HepG2 (cell line): ENCODE data around the gene COPS9. TPM values are rescaled to one million over a fixed set of nuclear protein-coding genes. Genes with fewer than 3 reads are reported as not detected.

Experiments used
- ATAC-seq: fragments of 200-7000 bp; cut with Tn5 transposase; 3 replicates; pipeline ENCODE4 v1.9.1; 2020; ENCODE audit warnings: mild to moderate bottlenecking, moderate library complexity
- BruUV-seq: library from RNA; stranded (reverse); fragments of 400-500 nt; replicated peaks from 2 replicates; lab custom pipeline; 2021; lab: Mats Ljungman, UMichigan
- CTCF ChIA-PET: fragments of 300-600 bp; formaldehyde crosslinking; extraction: SDS; loops from one replicate; lab custom pipeline; 2021; ENCODE audit warnings: low total read pairs, inconsistent platforms, low intra/inter-chr PET ratio; lab: Yijun Ruan, JAX
- POLR2A ChIA-PET: fragments of 350-600 bp; sonication (Branson Sonifier 250); formaldehyde crosslinking; loops from one replicate; lab custom pipeline; 2020; ENCODE audit warnings: antibody characterized with exemption, inconsistent platforms; lab: Yijun Ruan, JAX
- DNase-seq: peaks from one replicate; pipeline ENCODE4 v3.0.0-alpha.2; 2015; ENCODE audit warnings: low spot score
- FAIRE-seq: peaks from 3 replicates; lab custom pipeline; 2011; peaks lifted over from hg19 to GRCh38; lab: Jason Lieb, UNC
- H2AFZ ChIP-seq: one replicate; pipeline ENCODE4 v1.6.1; 2011; ENCODE audit warnings: low read length, inconsistent platforms
- H3K27ac ChIP-seq: fragments of 300-600 bp; 3 replicates; pipeline ENCODE4 v1.8.0; 2011; ENCODE audit warnings: mixed run types, mild to moderate bottlenecking, mixed read lengths, low read length, inconsistent platforms; ENCODE audit not compliant: insufficient read depth; ENCODE audit errors: extremely low read length
- H3K27me3 ChIP-seq, 2 experiments: fragments of 200-600 bp in 1 of 2; 2 replicates in 1 of 2; 3 replicates in 1 of 2; pipeline versions ENCODE4 v1.6.0 to v1.8.0; 2011; ENCODE audit warnings: low read length in 2 of 2, mild to moderate bottlenecking in 2 of 2, moderate library complexity in 2 of 2, inconsistent platforms in 1 of 2; ENCODE audit not compliant: insufficient read depth in 2 of 2, control insufficient read depth in 1 of 2
- H3K36me3 ChIP-seq, 2 experiments: fragments of 200-600 bp in 1 of 2; replicated peaks in 1 of 2; 2 replicates in 1 of 2; 3 replicates in 1 of 2; pipeline versions ENCODE4 v1.5.1 to v1.8.0; 2011; ENCODE audit warnings: low read length in 2 of 2, inconsistent platforms in 1 of 2; ENCODE audit not compliant: insufficient read depth in 2 of 2, control insufficient read depth in 1 of 2
- H3K4me1 ChIP-seq: 2 replicates; pipeline ENCODE4 v1.5.1; 2012; ENCODE audit warnings: low read length, inconsistent platforms; ENCODE audit not compliant: insufficient read depth
- H3K4me2 ChIP-seq: 2 replicates; pipeline ENCODE4 v1.6.0; 2011; ENCODE audit warnings: low read depth, low read length, inconsistent platforms
- H3K4me3 ChIP-seq, 3 experiments: fragments of 200-600 bp in 1 of 3; sonication (generic), shearing (Covaris generic) in 1 of 3; replicated peaks in 1 of 3; 2 replicates each; pipeline ENCODE4 v1.5.1; 2011 to 2016; ENCODE audit warnings: low read length in 3 of 3, inconsistent platforms in 2 of 3, low read depth in 2 of 3, mild to moderate bottlenecking in 2 of 3, control low read depth in 1 of 3, mixed read lengths in 1 of 3; ENCODE audit not compliant: insufficient read depth in 1 of 3
- H3K79me2 ChIP-seq: one replicate; pipeline ENCODE4 v1.6.1; 2011; ENCODE audit warnings: low read length, inconsistent platforms; ENCODE audit not compliant: insufficient read depth
- H3K9ac ChIP-seq: 2 replicates; pipeline ENCODE4 v1.6.0; 2011; ENCODE audit warnings: mild to moderate bottlenecking, low read depth, low read length, inconsistent platforms; ENCODE audit not compliant: insufficient read depth
- H3K9me3 ChIP-seq: 2 replicates; pipeline ENCODE4 v1.5.1; 2012; ENCODE audit warnings: mild to moderate bottlenecking, low read length
- H4K20me1 ChIP-seq: 2 replicates; pipeline ENCODE4 v1.6.0; 2011; ENCODE audit warnings: inconsistent platforms, mild to moderate bottlenecking, low read length, moderate library complexity; ENCODE audit not compliant: insufficient read depth
- EZH2 ChIP-seq: conservative IDR thresholded peaks from 2 replicates; pipeline ENCODE4 v1.6.1; 2012; ENCODE audit warnings: mild to moderate bottlenecking, low read depth, low read length, moderate library complexity
- HOXA3 ChIP-seq: sonication (generic); formaldehyde crosslinking; IDR thresholded peaks from 2 replicates; pipeline ENCODE4 v1.5.0; 2020; ENCODE audit warnings: missing genetic modification reagents
- KMT2A ChIP-seq: sonication (generic); formaldehyde crosslinking; IDR thresholded peaks from 2 replicates; pipeline ENCODE4 v1.4.0; 2020; ENCODE audit warnings: missing genetic modification reagents
- MED1 ChIP-seq: sonication (generic); formaldehyde crosslinking; IDR thresholded peaks from 2 replicates; pipeline ENCODE4 v1.4.0; 2020; ENCODE audit warnings: missing genetic modification reagents
- NR2F6 ChIP-seq, 2 experiments: IDR thresholded peaks; 2 replicates each; pipeline ENCODE4 v1.6.1; 2016; ENCODE audit warnings: antibody characterized with exemption in 1 of 2, mild to moderate bottlenecking in 1 of 2
- TBX3 ChIP-seq: fragments of 450-650 bp; IDR thresholded peaks from 2 replicates; pipeline ENCODE4 v1.6.1; 2017; ENCODE audit warnings: antibody characterized with exemption, mild to moderate bottlenecking, inconsistent platforms, borderline replicate concordance
- TEF ChIP-seq: sonication (generic); formaldehyde crosslinking; IDR thresholded peaks from 2 replicates; pipeline ENCODE4 v1.5.0; 2020; ENCODE audit warnings: missing genetic modification reagents
- ZNF326 ChIP-seq: sonication (generic); formaldehyde crosslinking; IDR thresholded peaks from 2 replicates; pipeline ENCODE4 v1.4.0; 2020; ENCODE audit warnings: missing genetic modification reagents, borderline replicate concordance
- ZNF503 ChIP-seq: sonication (generic); formaldehyde crosslinking; IDR thresholded peaks from 2 replicates; pipeline ENCODE4 v1.4.0; 2020; ENCODE audit warnings: missing genetic modification reagents
- WGBS: methylation state at CpG from one replicate; pipeline ENCODE4 v1.1.6; 2017; ENCODE audit warnings: low lambda C conversion rate; 5-methylcytosine and 5-hydroxymethylcytosine counted together
- in situ Hi-C: cut with HindIII; loops from 2 replicates; pipeline ENCODE4 v1.10.0; 2017; ENCODE audit warnings: low pct_unique_long_range_greater_than_20kb; ENCODE audit not compliant: extremely low pct_ligation_motif_present
- intact Hi-C: fragments of 100-400 bp; cut with micrococcal nuclease; formaldehyde crosslinking; loops from one replicate; pipeline ENCODE4 v1.10.0; 2022; ENCODE audit not compliant: unreplicated experiment
- polyA plus RNA-seq, 8 experiments: library from polyadenylated mRNA; depleted of rRNA in 3 of 8; stranded (reverse) in 7 of 8; unstranded in 1 of 8; fragments of >200 nt; fragmentation: Illumina TruSeq in 4 of 8; extraction: Trizol in 4 of 8; gene quantifications; 2 replicates each; pipeline versions ENCODE4 v1.2.1 to v1.2.3, GENCODE V29; 2011 to 2016; ENCODE audit warnings: low read depth in 4 of 8, missing spikeins in 1 of 8, mixed read lengths in 1 of 8; ENCODE audit not compliant: insufficient read depth in 1 of 8
- total RNA-seq, 5 experiments: library from RNA; depleted of rRNA; stranded (reverse); fragments of >200 nt; fragmentation: Illumina TruSeq; extraction: Trizol; gene quantifications; 2 replicates each; pipeline ENCODE4 v1.2.3, GENCODE V29; 2016; ENCODE audit warnings: low read depth in 1 of 5
- TF ChIP-seq, protein P1 (sequence below): sonication (generic); formaldehyde crosslinking; IDR thresholded peaks from 2 replicates; pipeline ENCODE4 v1.5.0; 2020; ENCODE audit warnings: missing genetic modification reagents, mild to moderate bottlenecking, borderline replicate concordance

The COPS9 gene
- total and polyA plus RNA-seq, 2 of the 13 experiments (the other 11 are each of a cell fraction or from before 2014, with no cell fraction given), result 180 to 247 TPM

DNA sequence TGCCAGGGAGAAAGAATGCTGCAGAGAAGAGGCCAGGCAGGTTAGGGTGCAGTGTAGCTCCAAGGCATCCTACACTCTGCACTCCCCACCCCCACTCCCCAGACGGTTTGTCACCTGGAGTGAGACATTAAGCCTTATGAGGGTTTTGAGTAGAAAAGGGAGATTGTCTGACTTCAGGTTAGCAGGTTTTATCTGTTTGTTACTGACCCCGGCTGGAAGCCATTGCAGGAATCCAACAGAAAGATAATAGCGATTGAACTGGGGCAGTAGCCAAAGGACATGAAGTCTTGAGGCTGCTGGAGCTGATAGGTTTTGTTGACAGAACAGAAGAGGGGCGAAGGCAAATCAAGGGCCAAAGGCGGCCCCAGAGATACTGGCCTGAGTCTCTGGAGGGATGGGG lies 46.8 kb downstream of the COPS9 start:
- ChIA-PET CTCF (no interaction called here), POLR2A (no interaction called here)
- Histone ChIP-seq H3K9me3 (peaks cover 19% of the 10 kb centered on the region; the same call in 1 of the 2 replicates), H3K4me1 (no peaks in the 10 kb centered on the region), H3K4me3 (no peak overlapping the region), H3K79me2 (no peaks in the 10 kb centered on the region), H2AFZ (no peak overlapping the region), H3K9ac (no peak overlapping the region), H4K20me1 (no peaks in the 10 kb centered on the region), H3K27ac (no peak overlapping the region), H3K36me3 (no peaks in the 10 kb centered on the region), H3K4me2 (no peak overlapping the region), H3K27me3 (peaks cover 0 to 22% of the 10 kb centered on the region in 2 experiments; a peak in 2 of 5 replicates)
- BruUV-seq, result no TSS peak
- FAIRE-seq, result no peak
- WGBS, result 3% methylated on average over 5 of the region's 5 CpGs
- intact Hi-C loops (no loop called here), in situ Hi-C loops (no loop called here)
- no peak for ATAC-seq
- no peak for TF ChIP-seq HOXA3 (CRISPR knock-in tag)
- no peak for TF ChIP-seq ZNF326 (CRISPR knock-in tag)
- no peak for TF ChIP-seq TBX3
- no peak for TF ChIP-seq KMT2A (CRISPR knock-in tag)
- no peak for TF ChIP-seq NR2F6 (IDR thresholded peaks at IDR 0.05)
- TF ChIP-seq NR2F6 (CRISPR knock-in tag; IDR thresholded peaks at IDR 0.05), result no peak
- TF ChIP-seq, protein P1, sequence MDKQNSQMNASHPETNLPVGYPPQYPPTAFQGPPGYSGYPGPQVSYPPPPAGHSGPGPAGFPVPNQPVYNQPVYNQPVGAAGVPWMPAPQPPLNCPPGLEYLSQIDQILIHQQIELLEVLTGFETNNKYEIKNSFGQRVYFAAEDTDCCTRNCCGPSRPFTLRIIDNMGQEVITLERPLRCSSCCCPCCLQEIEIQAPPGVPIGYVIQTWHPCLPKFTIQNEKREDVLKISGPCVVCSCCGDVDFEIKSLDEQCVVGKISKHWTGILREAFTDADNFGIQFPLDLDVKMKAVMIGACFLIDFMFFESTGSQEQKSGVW (CRISPR knock-in tag), result no peak
- no peak for TF ChIP-seq TEF (CRISPR knock-in tag)
- TF ChIP-seq EZH2, result no peak
- no peak for TF ChIP-seq MED1
- no peak for TF ChIP-seq ZNF503
- DNase-seq, result no peak
